SK-N-SH (cell line): ENCODE data around the gene F2RL1. TPM values are rescaled to one million over a fixed set of nuclear protein-coding genes. Genes with fewer than 3 reads are reported as not detected.

ENCODE experiments used
- CTCF ChIA-PET: fragments of 300-600, 350-600 bp; formaldehyde crosslinking; extraction: SDS; loops from one replicate; lab custom pipeline; 2021; lab: Yijun Ruan, JAX
- POLR2A ChIA-PET: fragments of 350-600 bp; sonication (Branson Sonifier 250); formaldehyde crosslinking; extraction: SDS; loops from one replicate; lab custom pipeline; 2020; ENCODE audit warnings: antibody characterized with exemption, inconsistent platforms; lab: Yijun Ruan, JAX
- DNase-seq: peaks from one replicate; pipeline ENCODE4 v3.0.0; 2012
- H2AFZ ChIP-seq: fragments of 200-600 bp; sonication (generic); 2 replicates; pipeline ENCODE4 v1.8.1; 2016; ENCODE audit warnings: antibody characterized with exemption, mild to moderate bottlenecking, low read depth
- H3F3A ChIP-seq: fragments of 200-600 bp; sonication (generic); replicated peaks from 2 replicates; pipeline ENCODE3; 2016; ENCODE audit warnings: antibody characterized with exemption, mild to moderate bottlenecking; ENCODE audit not compliant: insufficient read depth
- H3K27ac ChIP-seq, 2 experiments: fragments of 200-500 bp in 1 of 2; fragments of 200-600 bp in 1 of 2; sonication (Bioruptor generic) in 1 of 2; sonication (generic), shearing (Covaris generic) in 1 of 2; 2 replicates each; pipeline versions ENCODE4 v1.5.1 to v1.6.1; 2014 to 2016; ENCODE audit warnings: low read depth in 2 of 2, inconsistent platforms in 1 of 2, low read length in 1 of 2, mild to moderate bottlenecking in 1 of 2, mixed read lengths in 1 of 2
- H3K27me3 ChIP-seq: fragments of 200-600 bp; sonication (generic), shearing (Covaris generic); 2 replicates; pipeline ENCODE4 v1.6.1; 2016; ENCODE audit warnings: mixed run types; ENCODE audit not compliant: insufficient read depth
- H3K36me3 ChIP-seq, 2 experiments: fragments of 200-500 bp in 1 of 2; fragments of 200-600 bp in 1 of 2; sonication (Bioruptor generic) in 1 of 2; sonication (generic) in 1 of 2; replicated peaks in 1 of 2; 2 replicates each; pipeline versions ENCODE3 to v1.5.1; 2014 to 2016; ENCODE audit warnings: low read length in 1 of 2, mild to moderate bottlenecking in 1 of 2; ENCODE audit not compliant: insufficient read depth in 2 of 2, control insufficient read depth in 1 of 2
- H3K4me1 ChIP-seq, 2 experiments: fragments of 200-500 bp in 1 of 2; fragments of 200-600 bp in 1 of 2; sonication (Bioruptor generic) in 1 of 2; sonication (generic), shearing (Covaris generic) in 1 of 2; 2 replicates each; pipeline versions ENCODE4 v1.5.1 to v1.6.1; 2014 to 2016; ENCODE audit warnings: low read depth in 1 of 2, low read length in 1 of 2, mixed run types in 1 of 2; ENCODE audit not compliant: insufficient read depth in 2 of 2, control insufficient read depth in 1 of 2
- H3K4me2 ChIP-seq: fragments of 200-600 bp; sonication (generic), shearing (Covaris generic); 2 replicates; pipeline ENCODE4 v1.6.1; 2017; ENCODE audit warnings: mixed run types
- H3K4me3 ChIP-seq, 2 experiments: fragments of 200-500 bp in 1 of 2; fragments of 200-600 bp in 1 of 2; sonication (Bioruptor generic) in 1 of 2; sonication (generic), shearing (Covaris generic) in 1 of 2; 2 replicates each; pipeline versions ENCODE4 v1.5.1 to v1.8.1; 2014 to 2016; ENCODE audit warnings: low read depth in 2 of 2, inconsistent platforms in 1 of 2, low read length in 1 of 2, mild to moderate bottlenecking in 1 of 2, mixed read lengths in 1 of 2, moderate library complexity in 1 of 2
- H3K79me2 ChIP-seq: fragments of 200-600 bp; sonication (generic); 2 replicates; pipeline ENCODE4 v1.8.1; 2017; ENCODE audit warnings: mild to moderate bottlenecking; ENCODE audit not compliant: insufficient read depth
- H3K9ac ChIP-seq: fragments of 200-600 bp; sonication (generic); 2 replicates; pipeline ENCODE4 v1.6.1; 2017; ENCODE audit warnings: mixed run types
- H3K9me2 ChIP-seq: fragments of 200-600 bp; sonication (generic); 2 replicates; pipeline ENCODE4 v1.6.1; 2017; ENCODE audit warnings: mixed run types
- H3K9me3 ChIP-seq: fragments of 200-600 bp; sonication (generic); 2 replicates; pipeline ENCODE4 v1.6.1; 2017; ENCODE audit warnings: mixed run types, mild to moderate bottlenecking, moderate library complexity
- H4K20me1 ChIP-seq: fragments of 200-600 bp; sonication (generic); 2 replicates; pipeline ENCODE4 v1.6.1; 2017; ENCODE audit warnings: mild to moderate bottlenecking, mixed run types; ENCODE audit not compliant: insufficient read depth
- ELF1 ChIP-seq: IDR thresholded peaks from 2 replicates; pipeline ENCODE4 v1.4.0; 2012
- EZH2phosphoT487 ChIP-seq: fragments of 200-600 bp; sonication (generic); IDR thresholded peaks from 2 replicates; pipeline ENCODE4 v1.6.1; 2017; ENCODE audit warnings: low read depth, mixed run types, mild to moderate bottlenecking, antibody characterized with exemption, moderate library complexity, borderline replicate concordance
- FOSL2 ChIP-seq: IDR thresholded peaks from 2 replicates; pipeline ENCODE4 v1.4.0; 2012; ENCODE audit warnings: low read depth, mild to moderate bottlenecking, moderate library complexity, borderline replicate concordance
- FOXJ3 ChIP-seq: sonication (generic); formaldehyde crosslinking; IDR thresholded peaks from 2 replicates; pipeline ENCODE4 v1.5.1; 2020; ENCODE audit warnings: mild to moderate bottlenecking, missing genetic modification reagents
- FOXM1 ChIP-seq: IDR thresholded peaks from 2 replicates; pipeline ENCODE4 v1.4.0; 2012; ENCODE audit warnings: low read depth, mild to moderate bottlenecking
- GATA2 ChIP-seq: sonication (generic); formaldehyde crosslinking; IDR thresholded peaks from 2 replicates; pipeline ENCODE4 v1.5.0; 2020; ENCODE audit warnings: mild to moderate bottlenecking, missing genetic modification reagents
- MAX ChIP-seq: IDR thresholded peaks from 2 replicates; pipeline ENCODE4 v1.4.0; 2012; ENCODE audit warnings: low read depth
- MXI1 ChIP-seq: IDR thresholded peaks from 2 replicates; pipeline ENCODE4 v1.6.1; 2012; ENCODE audit warnings: mild to moderate bottlenecking, low read depth, low read length, improper control_type of control experiment
- NFIC ChIP-seq: IDR thresholded peaks from 2 replicates; pipeline ENCODE4 v1.4.0; 2012; ENCODE audit warnings: borderline replicate concordance
- PBX3 ChIP-seq: IDR thresholded peaks from 2 replicates; pipeline ENCODE4; 2012
- POLR2AphosphoS5 ChIP-seq: IDR thresholded peaks from 2 replicates; pipeline ENCODE4 v1.6.1; 2012; ENCODE audit warnings: low read depth, low read length
- RCOR1 ChIP-seq: fragments of 150-350 bp; IDR thresholded peaks from 2 replicates; pipeline ENCODE4 v1.6.1; 2017; ENCODE audit warnings: antibody characterized with exemption, low read length
- REST ChIP-seq: IDR thresholded peaks from 2 replicates; pipeline ENCODE4 v1.6.1; 2012; ENCODE audit warnings: mild to moderate bottlenecking, low read depth, low read length, moderate library complexity
- RXRA ChIP-seq: IDR thresholded peaks from 2 replicates; pipeline ENCODE4 v1.4.0; 2012; ENCODE audit warnings: low read depth, mild to moderate bottlenecking, borderline replicate concordance
- SIN3A ChIP-seq: IDR thresholded peaks from 2 replicates; pipeline ENCODE4 v1.6.1; 2012; ENCODE audit warnings: low read depth, mild to moderate bottlenecking, low read length, moderate library complexity, borderline replicate concordance
- SMC3 ChIP-seq: IDR thresholded peaks from 2 replicates; pipeline ENCODE4 v1.6.1; 2012; ENCODE audit warnings: low read depth, low read length, improper control_type of control experiment
- TCF12 ChIP-seq: IDR thresholded peaks from 2 replicates; pipeline ENCODE4 v1.4.0; 2012
- WGBS: methylation state at CpG from one replicate; pipeline ENCODE4 v1.1.6; 2017; ENCODE audit warnings: low lambda C conversion rate; 5-methylcytosine and 5-hydroxymethylcytosine counted together
- polyA plus RNA-seq, 3 experiments: library from polyadenylated mRNA; depleted of rRNA; stranded (reverse); fragments of >200 nt; gene quantifications; 2 replicates each; pipeline ENCODE4 v1.2.3, GENCODE V29; 2012
- TF ChIP-seq, protein P1 (sequence below): IDR thresholded peaks from 2 replicates; pipeline ENCODE4 v1.4.0; 2012; ENCODE audit warnings: low read depth, borderline replicate concordance
- TF ChIP-seq, protein P2 (sequence below): fragments of 200-600 bp; sonication (generic); IDR thresholded peaks from 2 replicates; pipeline ENCODE4 v1.6.1; 2017; ENCODE audit warnings: antibody characterized with exemption, mild to moderate bottlenecking, moderate library complexity

The F2RL1 gene
- polyA plus RNA-seq, 1 of the 3 experiments (the other 2 are of a cell fraction): 31.3 TPM

- TF ChIP-seq ELF1 (no peak), EZH2phosphoT487 (no peak)
Observed at GRCh38 chr5:76808141-76808691, 10.6 kb upstream of the F2RL1 start (continued).

DNA sequence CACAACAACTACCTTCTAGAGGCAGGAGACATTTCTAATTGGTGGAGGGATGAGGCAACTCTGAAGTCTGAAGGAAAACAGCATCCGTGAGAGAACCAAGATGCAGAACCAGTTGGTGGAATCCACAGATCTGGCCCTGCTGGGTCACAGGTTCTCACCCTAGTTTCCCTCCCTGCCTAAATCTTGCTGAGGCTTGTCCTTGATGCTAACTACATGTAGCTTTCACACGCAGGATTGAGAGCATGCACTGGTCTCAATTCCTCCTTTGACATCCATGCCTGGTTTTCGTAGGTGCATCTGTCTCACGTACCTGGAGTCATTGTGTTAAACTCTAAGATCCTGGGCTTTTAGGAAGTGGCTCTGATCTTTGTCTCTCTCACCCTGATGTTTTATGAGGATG lies 9.7 kb upstream of the F2RL1 start:
- H2AFZ ChIP-seq: no peak overlapping the region
- H3K36me3 ChIP-seq: no peaks in the 10 kb centered on the region
- no peaks in the 10 kb centered on the region for H3K9me2 ChIP-seq
- H3K27me3 ChIP-seq: no peaks in the 10 kb centered on the region
- DNase-seq: no peak
- no peaks in the 10 kb centered on the region for H3K9me3 ChIP-seq
- ChIA-PET CTCF (no interaction called here), POLR2A (no interaction called here)
- H3K4me2 ChIP-seq: no peak overlapping the region
- no peak overlapping the region for H3K9ac ChIP-seq
- no peak overlapping the region for H3K27ac ChIP-seq
- peaks cover 0 to 26% of the 10 kb centered on the region in 2 experiments; a peak in 2 of 4 replicates for H3K4me1 ChIP-seq
- H3K4me3 ChIP-seq: no peak overlapping the region
- 91% methylated on average over 4 of the region's 4 CpGs for WGBS
- peaks cover 41% of the 10 kb centered on the region for H3F3A ChIP-seq
- H3K79me2 ChIP-seq: no peaks in the 10 kb centered on the region
- no peaks in the 10 kb centered on the region for H4K20me1 ChIP-seq
- TF ChIP-seq MAX (no peak), FOXJ3 (CRISPR knock-in tag) (no peak), GATA2 (CRISPR knock-in tag) (no peak), EZH2phosphoT487 (no peak), REST (no peak), SIN3A (no peak), NFIC (no peak), MXI1 (no peak), RCOR1 (no peak), PBX3 (no peak), FOXM1 (no peak), FOSL2 (no peak), SMC3 (no peak), POLR2AphosphoS5 (no peak), ELF1 (no peak), TCF12 (no peak), RXRA (no peak)
- TF ChIP-seq, protein P1, sequence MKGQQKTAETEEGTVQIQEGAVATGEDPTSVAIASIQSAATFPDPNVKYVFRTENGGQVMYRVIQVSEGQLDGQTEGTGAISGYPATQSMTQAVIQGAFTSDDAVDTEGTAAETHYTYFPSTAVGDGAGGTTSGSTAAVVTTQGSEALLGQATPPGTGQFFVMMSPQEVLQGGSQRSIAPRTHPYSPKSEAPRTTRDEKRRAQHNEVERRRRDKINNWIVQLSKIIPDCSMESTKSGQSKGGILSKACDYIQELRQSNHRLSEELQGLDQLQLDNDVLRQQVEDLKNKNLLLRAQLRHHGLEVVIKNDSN: no peak
- TF ChIP-seq, protein P2, sequence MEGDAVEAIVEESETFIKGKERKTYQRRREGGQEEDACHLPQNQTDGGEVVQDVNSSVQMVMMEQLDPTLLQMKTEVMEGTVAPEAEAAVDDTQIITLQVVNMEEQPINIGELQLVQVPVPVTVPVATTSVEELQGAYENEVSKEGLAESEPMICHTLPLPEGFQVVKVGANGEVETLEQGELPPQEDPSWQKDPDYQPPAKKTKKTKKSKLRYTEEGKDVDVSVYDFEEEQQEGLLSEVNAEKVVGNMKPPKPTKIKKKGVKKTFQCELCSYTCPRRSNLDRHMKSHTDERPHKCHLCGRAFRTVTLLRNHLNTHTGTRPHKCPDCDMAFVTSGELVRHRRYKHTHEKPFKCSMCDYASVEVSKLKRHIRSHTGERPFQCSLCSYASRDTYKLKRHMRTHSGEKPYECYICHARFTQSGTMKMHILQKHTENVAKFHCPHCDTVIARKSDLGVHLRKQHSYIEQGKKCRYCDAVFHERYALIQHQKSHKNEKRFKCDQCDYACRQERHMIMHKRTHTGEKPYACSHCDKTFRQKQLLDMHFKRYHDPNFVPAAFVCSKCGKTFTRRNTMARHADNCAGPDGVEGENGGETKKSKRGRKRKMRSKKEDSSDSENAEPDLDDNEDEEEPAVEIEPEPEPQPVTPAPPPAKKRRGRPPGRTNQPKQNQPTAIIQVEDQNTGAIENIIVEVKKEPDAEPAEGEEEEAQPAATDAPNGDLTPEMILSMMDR: no peak
